Progenitor cell of endocrine pancreas (in vitro differentiated cells): Measurements from ENCODE around the gene C1orf185. TPM values are rescaled to one million over a fixed set of nuclear protein-coding genes. Genes with fewer than 3 reads are reported as not detected.

Experiments
- DNase-seq: peaks from one replicate; pipeline ENCODE4 v3.0.0; 2021; ENCODE audit warnings: low spot score; ENCODE audit not compliant: unreplicated experiment
- H3K27ac Mint-ChIP-seq: 2 replicates; pipeline ENCODE4 v1.8.0; 2021; ENCODE audit warnings: mild to moderate bottlenecking, moderate library complexity, mixed read lengths
- H3K27me3 Mint-ChIP-seq: 2 replicates; pipeline ENCODE4 v1.8.0; 2021; ENCODE audit warnings: mixed read lengths
- H3K36me3 Mint-ChIP-seq: 2 replicates; pipeline ENCODE4 v1.8.0; 2022; ENCODE audit warnings: mixed read lengths; ENCODE audit not compliant: insufficient read depth
- H3K4me1 Mint-ChIP-seq: 2 replicates; pipeline ENCODE4 v1.8.0; 2021; ENCODE audit warnings: low read depth, mixed read lengths
- H3K4me3 Mint-ChIP-seq: 2 replicates; pipeline ENCODE4 v1.8.0; 2021; ENCODE audit warnings: low read depth, mild to moderate bottlenecking, moderate library complexity, mixed read lengths
- H3K9me3 Mint-ChIP-seq: 2 replicates; pipeline ENCODE4 v1.8.0; 2021; ENCODE audit warnings: low read depth, mixed read lengths
- CTCF ChIP-seq: fragments of 200-600 bp; sonication (generic); IDR thresholded peaks from one replicate; pipeline ENCODE4 v1.5.0; 2021; ENCODE audit warnings: antibody characterized with exemption, mild to moderate bottlenecking; ENCODE audit not compliant: unreplicated experiment
- long read RNA-seq: library from polyadenylated mRNA; unstranded; transcript quantifications from one replicate; pipeline ENCODE4 v2.0.0, GENCODE V29; 2020
- total RNA-seq: library from RNA; stranded (reverse); gene quantifications from 2 replicates; pipeline ENCODE4 v1.2.1, GENCODE V29; 2021

The C1orf185 gene
- total RNA-seq = not detected in 2 replicates
- long read RNA-seq = 0 reads

GRCh38 chr1:51101976-51102375 is at the start of gene C1orf185:
TSS of gene C1orf185 (plus strand) at chr1:51102228. CDS start at chr1:51102234, 6 bp downstream.
- no peaks in the 10 kb centered on the region for H3K9me3 Mint-ChIP-seq
- H3K36me3 Mint-ChIP-seq = no peaks in the 10 kb centered on the region
- H3K4me3 Mint-ChIP-seq = no peak within 1 kb of the TSS
- TF ChIP-seq CTCF = no peak
- H3K27me3 Mint-ChIP-seq = peaks cover 2% of the 10 kb centered on the region
- DNase-seq = no peak
- H3K4me1 Mint-ChIP-seq = no peaks in the 10 kb centered on the region
- H3K27ac Mint-ChIP-seq = no peak within 1 kb of the TSS

DNA sequence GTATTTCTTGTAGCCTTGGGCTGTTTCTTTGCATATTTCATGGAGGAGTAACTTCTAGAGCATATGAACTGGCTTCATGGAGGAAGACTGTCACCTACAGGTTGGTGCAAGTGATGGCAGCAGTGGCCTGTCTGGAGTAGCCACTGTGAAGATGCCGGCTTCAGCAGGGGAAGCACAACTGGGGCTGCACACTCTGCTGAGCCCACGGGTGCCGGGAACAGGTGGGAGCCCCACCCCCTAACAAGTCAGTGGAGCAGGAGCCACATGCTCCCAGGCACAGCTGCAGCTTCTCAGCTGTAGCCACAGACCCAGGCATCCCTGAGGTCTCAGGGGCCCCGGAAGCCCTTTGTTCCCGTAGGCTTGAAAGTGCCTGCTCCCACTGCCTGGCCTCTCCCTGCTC is 43.2 kb upstream of the C1orf185 start:
- H3K36me3 Mint-ChIP-seq = no peaks in the 10 kb centered on the region
- TF ChIP-seq CTCF = peak; percentile 52
- H3K27me3 Mint-ChIP-seq = peaks cover 1% of the 10 kb centered on the region
- no peak overlapping the region for H3K27ac Mint-ChIP-seq
- no peaks in the 10 kb centered on the region for H3K4me1 Mint-ChIP-seq
- no peak overlapping the region for H3K4me3 Mint-ChIP-seq
- no peaks in the 10 kb centered on the region for H3K9me3 Mint-ChIP-seq
- no peak for DNase-seq

- Mint-ChIP-seq H3K27ac (no peak overlapping the region), H3K27me3 (no peaks in the 10 kb centered on the region), H3K9me3 (no peaks in the 10 kb centered on the region), H3K4me1 (no peaks in the 10 kb centered on the region), H3K36me3 (no peaks in the 10 kb centered on the region), H3K4me3 (no peak overlapping the region)
- no peak for DNase-seq
- no peak for TF ChIP-seq CTCF
Measured at GRCh38 chr1:51061231-51061918, 40.7 kb upstream of the C1orf185 start.

- Mint-ChIP-seq H3K4me1 (no peaks in the 10 kb centered on the region), H3K4me3 (no peak overlapping the region), H3K36me3 (no peaks in the 10 kb centered on the region), H3K9me3 (no peaks in the 10 kb centered on the region), H3K27ac (no peak overlapping the region), H3K27me3 (peaks cover 4% of the 10 kb centered on the region)
- DNase-seq = no peak
- no peak for TF ChIP-seq CTCF
Measured at GRCh38 chr1:51063121-51063520, 38.9 kb upstream of the C1orf185 start.

DNA sequence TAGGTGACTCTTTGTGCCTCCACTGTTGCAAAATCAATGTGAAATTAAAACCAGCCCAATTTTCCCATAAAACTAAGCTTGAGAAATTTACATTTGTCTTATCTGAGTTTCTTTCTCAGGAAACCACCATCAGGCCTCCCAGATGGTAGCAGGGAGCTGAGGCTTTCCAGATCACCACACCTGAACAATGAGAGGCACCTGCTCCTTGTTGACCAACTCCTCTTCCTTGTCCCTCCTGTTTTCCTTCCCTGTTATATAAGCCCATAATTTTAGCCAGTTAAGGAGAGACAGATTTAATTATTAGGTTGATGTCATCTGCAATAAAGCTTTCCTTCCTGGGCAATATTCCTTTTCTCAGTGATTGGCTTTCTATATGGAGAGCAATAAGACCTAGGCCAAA is 32.0 kb upstream of the C1orf185 start:
- Mint-ChIP-seq H3K27me3 (peaks cover 12% of the 10 kb centered on the region), H3K4me1 (peaks cover 2% of the 10 kb centered on the region), H3K36me3 (no peaks in the 10 kb centered on the region), H3K9me3 (no peaks in the 10 kb centered on the region), H3K4me3 (no peak overlapping the region), H3K27ac (no peak overlapping the region)
- TF ChIP-seq CTCF = no peak
- no peak for DNase-seq
